ENCODE results near the gene SAMD14.

GRCh38 chr17:50074227-50074626 lies 55.7 kb downstream of the SAMD14 start:
- TF ChIP-seq, protein P1, sequence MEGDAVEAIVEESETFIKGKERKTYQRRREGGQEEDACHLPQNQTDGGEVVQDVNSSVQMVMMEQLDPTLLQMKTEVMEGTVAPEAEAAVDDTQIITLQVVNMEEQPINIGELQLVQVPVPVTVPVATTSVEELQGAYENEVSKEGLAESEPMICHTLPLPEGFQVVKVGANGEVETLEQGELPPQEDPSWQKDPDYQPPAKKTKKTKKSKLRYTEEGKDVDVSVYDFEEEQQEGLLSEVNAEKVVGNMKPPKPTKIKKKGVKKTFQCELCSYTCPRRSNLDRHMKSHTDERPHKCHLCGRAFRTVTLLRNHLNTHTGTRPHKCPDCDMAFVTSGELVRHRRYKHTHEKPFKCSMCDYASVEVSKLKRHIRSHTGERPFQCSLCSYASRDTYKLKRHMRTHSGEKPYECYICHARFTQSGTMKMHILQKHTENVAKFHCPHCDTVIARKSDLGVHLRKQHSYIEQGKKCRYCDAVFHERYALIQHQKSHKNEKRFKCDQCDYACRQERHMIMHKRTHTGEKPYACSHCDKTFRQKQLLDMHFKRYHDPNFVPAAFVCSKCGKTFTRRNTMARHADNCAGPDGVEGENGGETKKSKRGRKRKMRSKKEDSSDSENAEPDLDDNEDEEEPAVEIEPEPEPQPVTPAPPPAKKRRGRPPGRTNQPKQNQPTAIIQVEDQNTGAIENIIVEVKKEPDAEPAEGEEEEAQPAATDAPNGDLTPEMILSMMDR (conservative IDR thresholded peaks at IDR 0.05; ENCODE audit: low read depth in 2 of 2), result no peak
- TF ChIP-seq, protein P2, sequence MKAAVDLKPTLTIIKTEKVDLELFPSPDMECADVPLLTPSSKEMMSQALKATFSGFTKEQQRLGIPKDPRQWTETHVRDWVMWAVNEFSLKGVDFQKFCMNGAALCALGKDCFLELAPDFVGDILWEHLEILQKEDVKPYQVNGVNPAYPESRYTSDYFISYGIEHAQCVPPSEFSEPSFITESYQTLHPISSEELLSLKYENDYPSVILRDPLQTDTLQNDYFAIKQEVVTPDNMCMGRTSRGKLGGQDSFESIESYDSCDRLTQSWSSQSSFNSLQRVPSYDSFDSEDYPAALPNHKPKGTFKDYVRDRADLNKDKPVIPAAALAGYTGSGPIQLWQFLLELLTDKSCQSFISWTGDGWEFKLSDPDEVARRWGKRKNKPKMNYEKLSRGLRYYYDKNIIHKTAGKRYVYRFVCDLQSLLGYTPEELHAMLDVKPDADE (IDR thresholded peaks at IDR 0.05), result no peak

Measured in GM23338 (cell line).